Airway epithelial cell (primary cell): ENCODE measurements around the gene GAD2. TPM values are rescaled to one million over a fixed set of nuclear protein-coding genes. Genes with fewer than 3 reads are reported as not detected.

Experiments
- total RNA-seq: library from RNA; depleted of rRNA; stranded (reverse); fragments of >200 nt; gene quantifications from 2 replicates; pipeline ENCODE4 v1.2.3, GENCODE V29; 2015

Gene GAD2
- not detected in 2 replicates for total RNA-seq

GRCh38 chr10:26216585-26217395 lies at the start of gene GAD2:
GAD2 (plus strand) TSS chr10:26216774; CDS start chr10:26216810, 36 bp downstream.

Other genes with a start within 250 kb of the GAD2 start
- gene APBB1IP, start 221.6 kb downstream of the GAD2 start, total RNA-seq, result not detected in 2 replicates